PC-3 (cell line): Measurements from ENCODE around the gene SMG9.

Source experiments
- CTCF ChIP-seq: fragments of 300-600 bp; sonication (generic); conservative IDR thresholded peaks from 2 replicates; pipeline ENCODE4 v1.5.1; 2017; ENCODE audit warnings: antibody characterized with exemption, low read depth, mild to moderate bottlenecking, low read length
- EZH2 ChIP-seq: fragments of 300-600 bp; sonication (generic); IDR thresholded peaks from one replicate; pipeline ENCODE4 v1.6.1; 2017; ENCODE audit warnings: antibody characterized with exemption, mild to moderate bottlenecking, low read length; ENCODE audit not compliant: unreplicated experiment
- EZH2phosphoT487 ChIP-seq: fragments of 300-600 bp; sonication (generic); IDR thresholded peaks from 2 replicates; pipeline ENCODE4 v1.6.1; 2018; ENCODE audit warnings: mild to moderate bottlenecking, antibody characterized with exemption, low read length, borderline replicate concordance

- TF ChIP-seq CTCF (no peak), EZH2phosphoT487 (no peak), EZH2 (no peak)
Observed at GRCh38 chr19:43790587-43790986, 35.8 kb upstream of the SMG9 start.
